ENCODE results near the gene ISG15.

DNA sequence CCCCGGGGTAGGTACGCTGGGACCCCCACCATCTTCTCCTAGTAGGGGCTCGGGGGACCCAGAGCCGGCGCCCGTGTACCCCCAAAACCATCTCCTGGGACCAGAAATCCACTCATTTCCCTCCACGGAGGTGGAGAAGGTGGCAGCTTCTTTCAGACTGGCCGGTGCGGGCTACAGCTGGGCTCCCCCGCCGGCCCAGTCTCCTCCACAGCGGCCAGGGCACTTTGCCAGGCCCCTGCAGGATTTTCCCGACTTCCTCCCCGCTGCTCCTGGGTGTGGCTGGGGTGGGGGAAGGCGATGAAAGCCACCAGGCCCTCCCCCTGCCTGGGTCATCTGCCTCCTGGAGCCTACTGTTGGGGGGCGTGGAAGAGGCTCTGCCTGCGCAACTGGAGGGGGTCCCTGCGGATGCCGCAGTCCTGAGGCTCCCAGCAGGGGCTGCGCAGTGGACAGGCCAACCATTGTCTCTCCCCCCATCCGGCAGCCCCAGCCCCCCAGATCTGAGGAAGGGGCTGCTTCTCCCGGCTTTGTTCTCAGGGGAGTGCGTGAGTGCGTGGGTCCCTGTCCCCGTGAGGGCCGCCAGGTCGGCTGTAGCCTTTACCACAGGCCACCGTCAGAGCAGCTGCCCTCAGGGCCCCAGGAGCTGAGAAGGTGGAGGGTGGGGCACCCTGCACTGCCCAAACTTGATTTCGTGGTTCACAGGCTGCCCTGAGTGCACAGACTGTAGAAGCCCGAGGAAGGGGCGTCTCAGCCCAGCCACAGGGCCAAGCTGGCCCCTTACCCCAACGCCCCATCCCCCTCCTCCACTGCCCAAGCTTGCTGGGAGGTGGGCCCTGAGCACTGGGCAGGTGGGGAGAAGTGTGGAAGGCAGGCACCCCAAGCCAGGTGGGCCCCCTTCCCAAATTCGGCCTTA lies 8.0 kb downstream of the ISG15 start:
- TF ChIP-seq, protein P1, sequence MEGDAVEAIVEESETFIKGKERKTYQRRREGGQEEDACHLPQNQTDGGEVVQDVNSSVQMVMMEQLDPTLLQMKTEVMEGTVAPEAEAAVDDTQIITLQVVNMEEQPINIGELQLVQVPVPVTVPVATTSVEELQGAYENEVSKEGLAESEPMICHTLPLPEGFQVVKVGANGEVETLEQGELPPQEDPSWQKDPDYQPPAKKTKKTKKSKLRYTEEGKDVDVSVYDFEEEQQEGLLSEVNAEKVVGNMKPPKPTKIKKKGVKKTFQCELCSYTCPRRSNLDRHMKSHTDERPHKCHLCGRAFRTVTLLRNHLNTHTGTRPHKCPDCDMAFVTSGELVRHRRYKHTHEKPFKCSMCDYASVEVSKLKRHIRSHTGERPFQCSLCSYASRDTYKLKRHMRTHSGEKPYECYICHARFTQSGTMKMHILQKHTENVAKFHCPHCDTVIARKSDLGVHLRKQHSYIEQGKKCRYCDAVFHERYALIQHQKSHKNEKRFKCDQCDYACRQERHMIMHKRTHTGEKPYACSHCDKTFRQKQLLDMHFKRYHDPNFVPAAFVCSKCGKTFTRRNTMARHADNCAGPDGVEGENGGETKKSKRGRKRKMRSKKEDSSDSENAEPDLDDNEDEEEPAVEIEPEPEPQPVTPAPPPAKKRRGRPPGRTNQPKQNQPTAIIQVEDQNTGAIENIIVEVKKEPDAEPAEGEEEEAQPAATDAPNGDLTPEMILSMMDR (IDR thresholded peaks at IDR 0.05) = no peak
- TF ChIP-seq POLR2A (IDR thresholded peaks at IDR 0.05) = peak in 2 of 3 donors; percentile 41 to 50

Data from body of pancreas (tissue), 4 donors.